Ishikawa (cell line): Measurements from ENCODE around the gene HCK.

Experiments used
- CEBPB ChIP-seq: IDR thresholded peaks from 2 replicates; pipeline ENCODE4 v1.6.1; 2012
- CREB1 ChIP-seq: IDR thresholded peaks from 2 replicates; pipeline ENCODE4 v1.6.1; 2012; ENCODE audit warnings: low read depth
- EGR1 ChIP-seq: IDR thresholded peaks from 2 replicates; pipeline ENCODE4 v1.6.1; 2012
- EP300 ChIP-seq: IDR thresholded peaks from 2 replicates; pipeline ENCODE4 v1.6.1; 2012; ENCODE audit warnings: borderline replicate concordance
- FOXM1 ChIP-seq: IDR thresholded peaks from 2 replicates; pipeline ENCODE4 v1.6.1; 2012; ENCODE audit warnings: low read depth, borderline replicate concordance
- MAX ChIP-seq: IDR thresholded peaks from 2 replicates; pipeline ENCODE4 v1.6.1; 2012
- NFIC ChIP-seq: IDR thresholded peaks from 2 replicates; pipeline ENCODE4 v1.6.1; 2012
- RAD21 ChIP-seq: IDR thresholded peaks from 2 replicates; pipeline ENCODE4 v1.6.1; 2012; ENCODE audit warnings: low read depth
- TAF1 ChIP-seq: IDR thresholded peaks from 2 replicates; pipeline ENCODE4 v1.6.1; 2012; ENCODE audit warnings: low read depth, mild to moderate bottlenecking
- TCF12 ChIP-seq: IDR thresholded peaks from 2 replicates; pipeline ENCODE4 v1.6.1; 2012; ENCODE audit warnings: low read depth
- TEAD4 ChIP-seq: IDR thresholded peaks from 2 replicates; pipeline ENCODE4 v1.6.1; 2012
- USF1 ChIP-seq: IDR thresholded peaks from 2 replicates; pipeline ENCODE4 v1.6.1; 2012
- YY1 ChIP-seq: IDR thresholded peaks from 2 replicates; pipeline ENCODE4 v1.6.1; 2012; ENCODE audit warnings: low read depth
- ZBTB7A ChIP-seq: IDR thresholded peaks from 2 replicates; pipeline ENCODE4 v1.6.1; 2012; ENCODE audit warnings: low read depth
- TF ChIP-seq, protein P1 (sequence below): IDR thresholded peaks from 2 replicates; pipeline ENCODE4 v1.6.1; 2012; ENCODE audit warnings: low read depth, mild to moderate bottlenecking

HCK gene

GRCh38 chr20:32051720-32052089 lies 337 bp upstream of the HCK start:
- TF ChIP-seq ZBTB7A, result no peak
- TF ChIP-seq, protein P1, sequence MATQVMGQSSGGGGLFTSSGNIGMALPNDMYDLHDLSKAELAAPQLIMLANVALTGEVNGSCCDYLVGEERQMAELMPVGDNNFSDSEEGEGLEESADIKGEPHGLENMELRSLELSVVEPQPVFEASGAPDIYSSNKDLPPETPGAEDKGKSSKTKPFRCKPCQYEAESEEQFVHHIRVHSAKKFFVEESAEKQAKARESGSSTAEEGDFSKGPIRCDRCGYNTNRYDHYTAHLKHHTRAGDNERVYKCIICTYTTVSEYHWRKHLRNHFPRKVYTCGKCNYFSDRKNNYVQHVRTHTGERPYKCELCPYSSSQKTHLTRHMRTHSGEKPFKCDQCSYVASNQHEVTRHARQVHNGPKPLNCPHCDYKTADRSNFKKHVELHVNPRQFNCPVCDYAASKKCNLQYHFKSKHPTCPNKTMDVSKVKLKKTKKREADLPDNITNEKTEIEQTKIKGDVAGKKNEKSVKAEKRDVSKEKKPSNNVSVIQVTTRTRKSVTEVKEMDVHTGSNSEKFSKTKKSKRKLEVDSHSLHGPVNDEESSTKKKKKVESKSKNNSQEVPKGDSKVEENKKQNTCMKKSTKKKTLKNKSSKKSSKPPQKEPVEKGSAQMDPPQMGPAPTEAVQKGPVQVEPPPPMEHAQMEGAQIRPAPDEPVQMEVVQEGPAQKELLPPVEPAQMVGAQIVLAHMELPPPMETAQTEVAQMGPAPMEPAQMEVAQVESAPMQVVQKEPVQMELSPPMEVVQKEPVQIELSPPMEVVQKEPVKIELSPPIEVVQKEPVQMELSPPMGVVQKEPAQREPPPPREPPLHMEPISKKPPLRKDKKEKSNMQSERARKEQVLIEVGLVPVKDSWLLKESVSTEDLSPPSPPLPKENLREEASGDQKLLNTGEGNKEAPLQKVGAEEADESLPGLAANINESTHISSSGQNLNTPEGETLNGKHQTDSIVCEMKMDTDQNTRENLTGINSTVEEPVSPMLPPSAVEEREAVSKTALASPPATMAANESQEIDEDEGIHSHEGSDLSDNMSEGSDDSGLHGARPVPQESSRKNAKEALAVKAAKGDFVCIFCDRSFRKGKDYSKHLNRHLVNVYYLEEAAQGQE, result no peak
- TF ChIP-seq TAF1, result no peak
- TF ChIP-seq RAD21, result no peak
- no peak for TF ChIP-seq USF1
- no peak for TF ChIP-seq CEBPB
- TF ChIP-seq FOXM1, result no peak
- no peak for TF ChIP-seq NFIC
- no peak for TF ChIP-seq TEAD4
- TF ChIP-seq TCF12, result no peak
- TF ChIP-seq MAX, result no peak
- no peak for TF ChIP-seq CREB1
- no peak for TF ChIP-seq EGR1
- TF ChIP-seq EP300, result no peak
- TF ChIP-seq YY1, result no peak

DNA sequence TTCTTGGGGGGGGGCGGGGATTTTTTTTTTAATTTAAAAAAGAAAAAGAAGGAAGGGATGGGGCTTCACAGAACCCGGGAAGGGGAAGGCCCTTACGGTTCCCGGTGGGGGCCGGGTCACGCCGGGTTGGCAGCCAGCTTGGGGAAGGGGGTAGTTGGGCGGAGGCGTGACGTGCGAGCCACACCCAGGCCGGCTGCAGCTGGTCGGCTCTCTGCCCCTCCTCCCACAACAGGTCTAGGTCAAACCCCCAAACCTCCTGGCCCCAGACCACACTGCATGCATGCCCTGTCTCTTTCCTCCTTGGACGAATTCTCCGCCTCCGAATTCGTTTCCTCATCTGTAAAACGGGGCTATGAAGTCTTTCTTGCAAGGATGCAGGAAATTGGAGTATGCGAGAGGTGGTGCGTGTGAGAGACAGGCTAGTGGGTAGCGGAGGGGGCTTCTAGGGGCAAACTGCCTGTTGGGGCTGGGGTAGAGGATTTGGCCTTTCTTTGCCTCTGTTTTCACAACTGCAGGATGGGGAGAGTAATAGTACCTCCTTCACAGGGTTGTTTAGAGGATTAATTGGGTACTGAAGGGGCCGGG lies 828 bp downstream of the HCK start:
- TF ChIP-seq, protein P1, result no peak
- TF ChIP-seq CEBPB (no peak), CREB1 (no peak), TEAD4 (no peak), TAF1 (no peak), RAD21 (no peak), USF1 (no peak), FOXM1 (no peak)

GRCh38 chr20:32053648-32054047 lies 1.6 kb downstream of the HCK start:
- TF ChIP-seq EP300 (no peak), USF1 (no peak), TEAD4 (no peak), RAD21 (no peak)

DNA sequence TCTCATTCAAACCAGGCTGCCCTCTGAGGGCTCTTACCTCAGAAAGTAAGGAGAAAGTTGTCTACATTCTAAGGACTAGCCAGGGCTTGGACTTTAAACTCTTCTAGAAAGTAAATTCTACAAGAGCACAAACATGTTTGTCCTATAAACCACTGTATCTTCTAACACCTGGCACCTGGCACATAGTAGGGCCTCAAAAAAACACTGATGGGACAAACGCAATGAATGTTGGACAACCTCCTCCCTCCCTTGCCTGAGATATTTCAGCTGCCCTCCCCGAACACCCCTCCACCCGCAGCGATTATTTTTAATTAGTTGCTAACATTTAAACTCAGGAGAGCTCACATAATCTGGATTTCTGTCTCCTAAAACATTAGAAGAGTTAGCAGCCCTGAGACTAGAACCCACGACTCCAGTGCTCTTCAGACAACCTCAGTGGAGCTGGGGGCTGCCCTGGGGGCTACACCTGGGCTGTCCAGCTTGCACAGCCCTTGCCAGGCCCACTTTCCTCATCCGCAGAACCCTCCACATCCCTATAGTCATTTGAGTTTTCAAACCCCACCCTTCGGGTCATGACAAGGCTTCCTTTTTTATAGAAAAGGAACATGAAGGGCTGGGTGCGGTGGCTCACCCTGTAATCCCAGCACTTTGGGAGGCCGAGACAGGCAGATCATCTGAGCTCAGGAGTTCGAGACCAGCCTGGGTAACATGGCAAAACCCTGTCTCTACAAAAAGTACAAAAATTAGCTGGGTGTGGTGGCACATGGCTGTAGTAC lies 4.9 kb downstream of the HCK start:
- TF ChIP-seq YY1 (no peak), EGR1 (no peak), RAD21 (no peak), EP300 (no peak), TCF12 (no peak)

- TF ChIP-seq TCF12, result no peak
- TF ChIP-seq CEBPB, result no peak
- TF ChIP-seq EP300, result no peak
- no peak for TF ChIP-seq RAD21
- no peak for TF ChIP-seq ZBTB7A
- TF ChIP-seq NFIC, result no peak
- no peak for TF ChIP-seq CREB1
- no peak for TF ChIP-seq USF1
- no peak for TF ChIP-seq MAX
- no peak for TF ChIP-seq TAF1
- TF ChIP-seq EGR1, result no peak
- TF ChIP-seq, protein P1, result no peak
- TF ChIP-seq TEAD4, result no peak
These were observed 5.7 kb downstream of the HCK start for GRCh38 chr20:32057656-32058184.
